ENCODE measurements around the gene C10orf71.

The C10orf71 gene

GRCh38 chr10:49265885-49266284 is 33.1 kb upstream of the C10orf71 start:
- TF ChIP-seq CTCF (IDR thresholded peaks at IDR 0.05; ENCODE audit: low read depth, low read length, missing control alignments) = no peak
- no peak overlapping the region for H3K4me3 ChIP-seq (ENCODE audit: low read depth, low read length)
- no peak for DNase-seq (ENCODE audit: low read depth)

- TF ChIP-seq CTCF (IDR thresholded peaks at IDR 0.05; ENCODE audit: low read depth, low read length, missing control alignments) = no peak
- no peak overlapping the region for H3K4me3 ChIP-seq (ENCODE audit: low read depth, low read length)
- no peak for DNase-seq (ENCODE audit: low read depth)
Observed at GRCh38 chr10:49268185-49268584, 30.8 kb upstream of the C10orf71 start.

- H3K4me3 ChIP-seq (ENCODE audit: low read depth, low read length) = no peak overlapping the region
- DNase-seq (ENCODE audit: low read depth) = no peak
- no peak for TF ChIP-seq CTCF (IDR thresholded peaks at IDR 0.05; ENCODE audit: low read depth, low read length, missing control alignments)
Observed at GRCh38 chr10:49269523-49269922, 29.4 kb upstream of the C10orf71 start.

GRCh38 chr10:49270565-49270964 is 28.4 kb upstream of the C10orf71 start:
- H3K4me3 ChIP-seq (ENCODE audit: low read depth, low read length) = no peak overlapping the region
- DNase-seq (ENCODE audit: low read depth) = no peak
- TF ChIP-seq CTCF (IDR thresholded peaks at IDR 0.05; ENCODE audit: low read depth, low read length, missing control alignments) = no peak

- DNase-seq (ENCODE audit: low read depth) = no peak
- TF ChIP-seq CTCF (IDR thresholded peaks at IDR 0.05; ENCODE audit: low read depth, low read length, missing control alignments) = no peak
- H3K4me3 ChIP-seq (ENCODE audit: low read depth, low read length) = no peak overlapping the region
Observed at GRCh38 chr10:49271346-49271745, 27.6 kb upstream of the C10orf71 start.

- TF ChIP-seq CTCF (IDR thresholded peaks at IDR 0.05; ENCODE audit: low read depth, low read length, missing control alignments) = no peak
- DNase-seq (ENCODE audit: low read depth) = no peak
- H3K4me3 ChIP-seq (ENCODE audit: low read depth, low read length) = no peak overlapping the region
Observed at GRCh38 chr10:49272251-49273081, 26.5 kb upstream of the C10orf71 start.

GRCh38 chr10:49273082-49273465 is 25.9 kb upstream of the C10orf71 start:
- no peak for DNase-seq (ENCODE audit: low read depth)
- H3K4me3 ChIP-seq (ENCODE audit: low read depth, low read length) = no peak overlapping the region
- no peak for TF ChIP-seq CTCF (IDR thresholded peaks at IDR 0.05; ENCODE audit: low read depth, low read length, missing control alignments)
